Activated T-cell treated with anti-CD3 and anti-CD28 coated beads, Interleukin-2, amount 50 U/mL, for 4 hours (primary cell): ENCODE data around the gene DOK7. TPM values are rescaled to one million over a fixed set of nuclear protein-coding genes. Genes with fewer than 3 reads are reported as not detected.

ENCODE experiments used
- ATAC-seq, 2 donors: fragments of 200-7000 bp; cut with Tn5 transposase; one replicate each; pipeline ENCODE4 v1.10.0; 2021
- DNase-seq: peaks from one replicate; pipeline ENCODE4 v3.0.0-alpha.2; 2020
- H3K27me3 Mint-ChIP-seq: one replicate; pipeline ENCODE4 v1.8.0; 2021; ENCODE audit warnings: low read depth, mixed read lengths
- H3K36me3 Mint-ChIP-seq: one replicate; pipeline ENCODE4 v1.8.0; 2022; ENCODE audit warnings: mixed read lengths; ENCODE audit not compliant: insufficient read depth
- H3K4me1 Mint-ChIP-seq: one replicate; pipeline ENCODE4 v1.8.0; 2021; ENCODE audit warnings: low read depth, mixed read lengths
- H3K4me3 Mint-ChIP-seq: one replicate; pipeline ENCODE4 v1.8.0; 2021; ENCODE audit warnings: mild to moderate bottlenecking, moderate library complexity, mixed read lengths
- H3K9me3 Mint-ChIP-seq: one replicate; pipeline ENCODE4 v1.8.0; 2021; ENCODE audit warnings: mixed read lengths
- total RNA-seq, 3 donors: library from RNA; stranded (reverse); gene quantifications; one replicate each; pipeline ENCODE4 v1.2.1, GENCODE V29; 2021

The DOK7 gene
- total RNA-seq, 3 donors from 2014 or later: not detected

DNA sequence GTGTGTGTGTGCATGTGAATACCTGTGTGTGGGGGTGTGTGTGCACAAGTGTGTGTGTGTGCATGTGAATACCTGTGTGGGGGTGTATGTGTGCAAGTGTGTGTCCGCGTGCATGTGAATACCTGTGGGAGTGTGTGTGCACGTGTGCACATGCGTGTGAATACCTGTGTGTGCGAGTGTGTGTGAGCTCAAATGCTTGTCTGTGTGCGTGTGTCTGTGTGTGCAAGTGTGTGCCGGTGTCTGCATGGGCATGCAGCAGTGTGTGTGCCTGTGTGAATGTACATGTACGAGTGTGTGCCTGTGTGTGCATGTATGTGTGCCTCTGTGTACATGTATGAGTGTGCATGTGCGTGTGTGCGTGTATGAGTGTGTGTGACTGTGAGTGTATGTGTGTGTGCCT is 5.0 kb downstream of the DOK7 start:
- Mint-ChIP-seq H3K27me3 (peaks cover 13% of the 10 kb centered on the region), H3K4me1 (no peaks in the 10 kb centered on the region)

DNA sequence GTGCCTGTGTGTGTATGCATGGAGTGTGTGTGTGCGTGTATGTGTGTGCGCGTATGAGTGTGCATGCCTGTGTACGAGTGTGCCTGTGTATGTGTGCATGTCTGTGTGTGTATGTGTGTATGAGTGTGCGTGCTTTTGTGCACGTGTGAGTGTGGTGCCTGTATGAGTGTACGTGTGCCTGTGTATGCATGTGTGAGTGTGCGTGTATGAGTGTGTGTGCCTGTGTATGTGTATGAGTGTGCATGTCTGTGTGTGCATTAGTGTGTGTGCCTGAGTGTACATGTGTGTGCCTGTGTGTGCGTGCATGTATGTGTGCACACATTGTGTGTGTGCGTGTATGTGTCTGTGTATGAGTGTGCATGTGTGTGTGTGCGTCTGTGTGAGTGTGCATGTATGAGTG is 5.7 kb downstream of the DOK7 start:
- ATAC-seq: no peak
- Mint-ChIP-seq H3K9me3 (no peaks in the 10 kb centered on the region), H3K4me3 (no peak overlapping the region), H3K4me1 (no peaks in the 10 kb centered on the region), H3K27me3 (peaks cover 13% of the 10 kb centered on the region), H3K36me3 (no peaks in the 10 kb centered on the region)
- no peak for DNase-seq

More for the DNA sequence above, 5.0 kb downstream of the DOK7 start:
- DNase-seq (no peak), ATAC-seq (no peak)
- Mint-ChIP-seq H3K4me3 (no peak overlapping the region), H3K9me3 (no peaks in the 10 kb centered on the region), H3K36me3 (no peaks in the 10 kb centered on the region)

- Mint-ChIP-seq H3K36me3 (no peaks in the 10 kb centered on the region), H3K4me3 (no peak overlapping the region), H3K27me3 (peaks cover 11% of the 10 kb centered on the region), H3K9me3 (no peaks in the 10 kb centered on the region), H3K4me1 (no peaks in the 10 kb centered on the region)
- DNase-seq: no peak
- no peak for ATAC-seq
Measured at GRCh38 chr4:3469386-3470243, 6.5 kb downstream of the DOK7 start.

DNA sequence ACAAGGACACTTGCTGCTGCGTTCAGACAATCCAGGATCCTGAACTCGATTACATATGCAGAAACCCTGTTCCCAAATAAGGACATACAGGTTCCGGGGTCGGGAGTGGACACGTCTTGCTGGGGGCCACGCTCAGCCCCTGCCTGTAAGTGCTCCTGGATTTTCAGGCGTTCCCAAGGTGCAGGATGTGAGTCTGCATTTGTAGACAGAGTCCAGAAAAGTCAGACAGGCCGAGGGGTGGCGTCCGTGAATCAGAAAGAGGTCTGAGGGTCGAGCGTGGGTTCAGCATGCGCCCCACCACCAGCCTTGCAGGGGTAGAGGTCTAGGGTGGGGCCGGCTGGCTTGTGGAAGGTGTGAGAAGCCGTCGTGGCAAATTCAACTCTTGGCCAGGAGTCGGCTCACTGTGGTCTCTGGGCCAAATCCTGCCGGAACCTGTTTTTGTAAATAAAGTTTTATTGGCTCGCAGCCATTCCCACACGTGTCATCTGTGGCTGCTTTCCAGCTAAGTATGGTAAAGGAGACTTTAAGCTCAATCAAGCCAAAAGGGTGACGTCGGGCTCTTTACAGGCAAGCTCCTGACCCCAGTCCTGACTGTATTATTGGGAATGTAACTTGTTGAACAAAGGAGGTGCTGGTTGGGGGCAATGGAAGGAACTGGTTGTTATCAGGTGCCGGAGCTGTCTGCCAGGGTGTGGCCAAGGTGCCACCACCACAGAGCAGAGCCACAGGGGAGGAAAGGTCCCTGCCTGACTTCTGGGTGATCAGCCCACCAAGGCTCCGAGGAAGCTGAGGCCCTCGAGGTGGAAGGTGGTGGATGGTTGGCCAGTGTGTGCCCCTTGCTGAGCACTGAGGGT is 7.4 kb downstream of the DOK7 start:
- Mint-ChIP-seq H3K36me3 (no peaks in the 10 kb centered on the region), H3K9me3 (no peaks in the 10 kb centered on the region), H3K4me3 (no peak overlapping the region), H3K4me1 (no peaks in the 10 kb centered on the region), H3K27me3 (peaks cover 2% of the 10 kb centered on the region)
- ATAC-seq (no peak), DNase-seq (no peak)

- Mint-ChIP-seq H3K9me3 (no peaks in the 10 kb centered on the region), H3K36me3 (no peaks in the 10 kb centered on the region), H3K27me3 (peaks cover under 1% of the 10 kb centered on the region), H3K4me1 (no peaks in the 10 kb centered on the region), H3K4me3 (no peak overlapping the region)
- no peak for ATAC-seq
- no peak for DNase-seq
Measured at GRCh38 chr4:3471098-3471760, 8.1 kb downstream of the DOK7 start.

- no peaks in the 10 kb centered on the region for H3K36me3 Mint-ChIP-seq
- peaks cover 5% of the 10 kb centered on the region for H3K27me3 Mint-ChIP-seq
- H3K4me3 Mint-ChIP-seq: no peak overlapping the region
- no peak for DNase-seq
- H3K4me1 Mint-ChIP-seq: no peaks in the 10 kb centered on the region
- no peaks in the 10 kb centered on the region for H3K9me3 Mint-ChIP-seq
- no peak for ATAC-seq
Measured at GRCh38 chr4:3471886-3472285, 8.8 kb downstream of the DOK7 start.

GRCh38 chr4:3472411-3473141 is 9.5 kb downstream of the DOK7 start:
- DNase-seq (no peak), ATAC-seq (no peak)
- no peaks in the 10 kb centered on the region for H3K4me1 Mint-ChIP-seq
- H3K36me3 Mint-ChIP-seq: no peaks in the 10 kb centered on the region
- H3K4me3 Mint-ChIP-seq: no peak overlapping the region
- no peaks in the 10 kb centered on the region for H3K9me3 Mint-ChIP-seq
- H3K27me3 Mint-ChIP-seq: peaks cover 5% of the 10 kb centered on the region

- H3K9me3 Mint-ChIP-seq: no peaks in the 10 kb centered on the region
- H3K27me3 Mint-ChIP-seq: peaks cover 5% of the 10 kb centered on the region
- H3K4me3 Mint-ChIP-seq: no peak overlapping the region
- ATAC-seq: no peak
- no peak for DNase-seq
- no peaks in the 10 kb centered on the region for H3K36me3 Mint-ChIP-seq
- no peaks in the 10 kb centered on the region for H3K4me1 Mint-ChIP-seq
Measured at GRCh38 chr4:3473181-3473950, 10.3 kb downstream of the DOK7 start.

- Mint-ChIP-seq H3K4me3 (no peak overlapping the region), H3K9me3 (no peaks in the 10 kb centered on the region), H3K36me3 (no peaks in the 10 kb centered on the region), H3K4me1 (no peaks in the 10 kb centered on the region), H3K27me3 (peaks cover 5% of the 10 kb centered on the region)
- ATAC-seq (no peak), DNase-seq (no peak)
Measured at GRCh38 chr4:3473996-3474765, 11.1 kb downstream of the DOK7 start.

DNA sequence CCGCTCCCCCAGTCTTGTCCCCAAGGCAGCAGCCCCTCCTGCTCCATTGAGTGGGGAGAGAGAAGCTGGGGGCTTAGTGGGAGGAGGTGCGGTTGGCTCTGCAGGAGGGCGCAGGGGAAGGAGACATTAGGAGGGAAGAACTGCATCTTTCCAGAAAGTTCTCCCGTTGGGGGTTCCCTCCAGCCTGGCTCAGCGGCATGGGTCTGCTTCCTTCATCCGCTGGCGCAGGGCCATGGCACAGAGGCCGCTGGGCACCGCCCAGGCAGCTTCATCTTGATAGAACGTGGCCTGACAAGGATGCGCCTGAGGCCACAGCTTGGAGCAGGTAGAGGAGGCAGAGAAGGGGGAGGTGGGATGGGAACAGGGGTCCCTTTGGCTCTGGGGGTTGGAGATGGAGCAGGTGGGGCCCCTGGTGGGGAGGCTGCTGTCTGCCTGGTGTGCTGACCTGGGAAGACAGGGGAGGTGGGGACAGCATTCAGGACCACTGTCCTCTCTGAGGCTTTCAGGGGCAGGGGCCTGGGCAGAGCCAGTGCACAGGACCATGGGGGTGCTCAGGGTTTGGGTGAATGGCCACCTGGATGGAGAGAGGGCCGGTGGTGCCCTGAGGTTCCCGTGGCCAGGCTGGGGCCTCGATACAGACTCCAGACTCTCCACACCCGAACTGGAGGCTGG is 12.1 kb downstream of the DOK7 start:
- H3K36me3 Mint-ChIP-seq: no peaks in the 10 kb centered on the region
- ATAC-seq: no peak
- no peak for DNase-seq
- H3K27me3 Mint-ChIP-seq: peaks cover 5% of the 10 kb centered on the region
- H3K4me3 Mint-ChIP-seq: no peak overlapping the region
- H3K9me3 Mint-ChIP-seq: no peaks in the 10 kb centered on the region
- no peaks in the 10 kb centered on the region for H3K4me1 Mint-ChIP-seq

- no peaks in the 10 kb centered on the region for H3K36me3 Mint-ChIP-seq
- no peaks in the 10 kb centered on the region for H3K9me3 Mint-ChIP-seq
- no peaks in the 10 kb centered on the region for H3K4me1 Mint-ChIP-seq
- ATAC-seq (no peak), DNase-seq (no peak)
- no peak overlapping the region for H3K4me3 Mint-ChIP-seq
- peaks cover 10% of the 10 kb centered on the region for H3K27me3 Mint-ChIP-seq
Measured at GRCh38 chr4:3475713-3476260, 12.7 kb downstream of the DOK7 start.

DNA sequence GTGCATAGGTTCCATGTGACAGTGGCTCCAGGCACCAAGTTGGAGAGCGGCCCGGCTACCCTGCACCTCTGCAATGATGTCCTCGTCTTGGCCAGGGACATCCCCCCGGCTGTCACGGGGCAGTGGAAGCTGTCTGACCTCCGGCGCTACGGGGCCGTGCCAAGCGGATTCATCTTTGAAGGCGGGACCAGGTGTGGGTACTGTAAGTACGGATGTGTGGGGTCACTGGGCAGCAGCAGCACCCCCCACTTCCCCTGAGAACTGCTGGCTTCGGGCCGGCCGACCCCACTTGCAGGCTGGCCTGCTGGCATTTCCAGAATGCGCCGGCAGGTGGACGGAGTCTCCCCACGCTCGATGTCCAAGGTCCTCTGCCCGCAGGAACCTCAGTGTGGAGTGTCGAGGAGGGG is 13.2 kb downstream of the DOK7 start:
- Mint-ChIP-seq H3K36me3 (no peaks in the 10 kb centered on the region), H3K27me3 (peaks cover 14% of the 10 kb centered on the region), H3K9me3 (no peaks in the 10 kb centered on the region), H3K4me1 (no peaks in the 10 kb centered on the region), H3K4me3 (no peak overlapping the region)
- no peak for ATAC-seq
- no peak for DNase-seq
